CD4-positive, CD25-positive, alpha-beta regulatory T cell (primary cell): ENCODE measurements around the gene TH. TPM values are rescaled to one million over a fixed set of nuclear protein-coding genes. Genes with fewer than 3 reads are reported as not detected.

Experiments
- ATAC-seq, 2 donors: fragments of 150-1000 bp; cut with Tn5 transposase; one replicate each; pipeline ENCODE4 v1.10.0; 2021; ENCODE audit warnings: low read depth in 2 of 2, moderate number of reproducible peaks in 2 of 2, moderate library complexity in 1 of 2
- DNase-seq, 3 donors: peaks; one replicate each; pipeline versions ENCODE4 v3.0.0 to v3.0.0-alpha.2; 2012 to 2022; ENCODE audit warnings: mixed read lengths in 1 of 3
- H3K27ac ChIP-seq: one replicate; pipeline ENCODE4 v1.7.0; 2013; ENCODE audit warnings: mild to moderate bottlenecking, low read length; ENCODE audit not compliant: insufficient read depth, poor library complexity, severe bottlenecking
- H3K27me3 ChIP-seq: one replicate; pipeline ENCODE4 v1.7.0; 2013; ENCODE audit warnings: low read length; ENCODE audit not compliant: control insufficient read depth, insufficient read depth
- H3K36me3 ChIP-seq: one replicate; pipeline ENCODE4 v1.7.0; 2013; ENCODE audit warnings: mild to moderate bottlenecking, low read length, moderate library complexity; ENCODE audit not compliant: control insufficient read depth, insufficient read depth
- H3K4me1 ChIP-seq: 2 replicates; pipeline ENCODE4 v1.7.0; 2013; ENCODE audit warnings: mild to moderate bottlenecking, low read length; ENCODE audit not compliant: insufficient read depth, control insufficient read depth, poor library complexity, severe bottlenecking
- H3K4me3 ChIP-seq: one replicate; pipeline ENCODE4 v1.7.0; 2013; ENCODE audit warnings: low read depth, mild to moderate bottlenecking, low read length, moderate library complexity
- H3K9me3 ChIP-seq, 2 experiments: 1 replicate in 1 of 2; 2 replicates in 1 of 2; pipeline ENCODE4 v1.7.0; 2013; ENCODE audit warnings: low read length in 2 of 2, mild to moderate bottlenecking in 1 of 2, moderate library complexity in 1 of 2; ENCODE audit not compliant: control insufficient read depth in 2 of 2
- H3K27ac Mint-ChIP-seq, 3 donors: one replicate each; pipeline ENCODE4 v1.8.0; 2020 to 2022; ENCODE audit warnings: mild to moderate bottlenecking in 3 of 3, mixed read lengths in 3 of 3, moderate library complexity in 2 of 3
- H3K27me3 Mint-ChIP-seq: one replicate; pipeline ENCODE4 v1.8.0; 2022; ENCODE audit warnings: mild to moderate bottlenecking, mixed read lengths
- H3K36me3 Mint-ChIP-seq: one replicate; pipeline ENCODE4 v1.8.0; 2020; ENCODE audit warnings: mixed read lengths
- H3K4me1 Mint-ChIP-seq, 4 donors: one replicate each; pipeline ENCODE4 v1.8.0; 2020 to 2022; ENCODE audit warnings: mixed read lengths in 4 of 4, mild to moderate bottlenecking in 1 of 4
- H3K4me3 Mint-ChIP-seq, 4 donors: one replicate each; pipeline ENCODE4 v1.8.0; 2020 to 2022; ENCODE audit warnings: mild to moderate bottlenecking in 4 of 4, mixed read lengths in 4 of 4, moderate library complexity in 3 of 4
- H3K9me3 Mint-ChIP-seq, 7 donors: one replicate each; pipeline ENCODE4 v1.8.0; 2020 to 2022; ENCODE audit warnings: mixed read lengths in 7 of 7, mild to moderate bottlenecking in 3 of 7, moderate library complexity in 2 of 7
- polyA plus RNA-seq, 4 donors: library from polyadenylated mRNA; unstranded; fragments of 300-500 nt; fragmentation: Illumina TruSeq; gene quantifications; one replicate each; pipeline ENCODE4 v1.2.3, GENCODE V29; 2021
- total RNA-seq: library from RNA; stranded (reverse); gene quantifications from one replicate; pipeline ENCODE4 v1.2.3, GENCODE V29; 2022

Gene TH
- total and polyA plus RNA-seq, 5 donors from 2014 or later = not detected

- Histone ChIP-seq H3K9me3 (no peaks in the 10 kb centered on the region), H3K36me3 (no peaks in the 10 kb centered on the region), H3K4me3 (no peak overlapping the region), H3K27me3 (peaks cover 6% of the 10 kb centered on the region), H3K27ac (no peak overlapping the region), H3K4me1 (peaks cover 15% of the 10 kb centered on the region)
- peaks cover 0 to 13% (median 4%) of the 10 kb centered on the region in 4 donors for H3K4me1 Mint-ChIP-seq
- no peaks in the 10 kb centered on the region for H3K36me3 Mint-ChIP-seq
- H3K27me3 Mint-ChIP-seq = peaks cover 63% of the 10 kb centered on the region
- H3K4me3 Mint-ChIP-seq = no peak overlapping the region
- DNase-seq (no peak), ATAC-seq (no peak)
- peaks cover 0 to 2% (median 0%) of the 10 kb centered on the region in 7 donors for H3K9me3 Mint-ChIP-seq
- H3K27ac Mint-ChIP-seq = no peak overlapping the region
These were observed 31.8 kb downstream of the TH start for GRCh38 chr11:2139621-2140337.

DNA sequence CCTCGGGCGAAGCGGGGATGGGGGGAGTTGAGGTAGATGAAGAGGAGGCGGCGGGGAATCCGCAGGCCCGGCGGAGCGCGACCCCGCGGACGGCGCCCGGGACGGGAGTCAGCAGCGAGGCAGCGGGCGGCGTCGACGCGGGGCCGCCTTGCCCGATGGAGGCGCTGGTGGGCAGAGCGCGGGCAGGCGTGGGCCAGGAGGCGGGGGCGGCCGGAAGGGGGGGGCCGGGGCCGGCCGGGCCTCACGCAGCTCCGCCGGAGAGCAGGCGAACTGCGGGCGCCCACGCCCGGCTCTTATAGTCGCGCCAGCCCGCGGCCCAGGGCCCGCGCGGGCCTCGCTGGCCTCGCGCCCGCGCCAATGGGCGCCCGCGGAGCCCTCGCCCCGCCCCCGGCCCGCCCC lies 32.5 kb downstream of the TH start, which contains the start of gene IGF2:
IGF2 (minus strand) TSS at position 267 of the 399 bp plus-strand sequence. CDS start 3,866 bp downstream, outside the sequence.
- Mint-ChIP-seq H3K9me3 (peaks cover 0 to 2% (median 0%) of the 10 kb centered on the region in 7 donors), H3K27ac (no peak within 1 kb of the TSS), H3K27me3 (peaks cover 58% of the 10 kb centered on the region), H3K4me1 (peaks cover 0 to 13% (median 4%) of the 10 kb centered on the region in 4 donors), H3K36me3 (no peaks in the 10 kb centered on the region), H3K4me3 (peak within 1 kb of the TSS in 3 of 4 donors; percentile 69 to 89 (median 78))
- Histone ChIP-seq H3K27ac (no peak within 1 kb of the TSS), H3K4me1 (peaks cover 15% of the 10 kb centered on the region), H3K36me3 (no peaks in the 10 kb centered on the region), H3K4me3 (no peak within 1 kb of the TSS), H3K27me3 (peaks cover 6% of the 10 kb centered on the region), H3K9me3 (no peaks in the 10 kb centered on the region)
- no peak for ATAC-seq
- no peak for DNase-seq

GRCh38 chr11:2138431-2139122 lies 33.0 kb downstream of the TH start:
- Histone ChIP-seq H3K27ac (no peak overlapping the region), H3K4me1 (peaks cover 15% of the 10 kb centered on the region), H3K4me3 (no peak overlapping the region), H3K27me3 (peaks cover 6% of the 10 kb centered on the region), H3K36me3 (no peaks in the 10 kb centered on the region), H3K9me3 (no peaks in the 10 kb centered on the region)
- Mint-ChIP-seq H3K36me3 (no peaks in the 10 kb centered on the region), H3K27me3 (peaks cover 56% of the 10 kb centered on the region), H3K27ac (no peak overlapping the region), H3K4me3 (peak overlapping the region in 3 of 4 donors; percentile 69 to 89 (median 78)), H3K4me1 (peaks cover 0 to 13% (median 4%) of the 10 kb centered on the region in 4 donors), H3K9me3 (peaks cover 0 to 2% (median 0%) of the 10 kb centered on the region in 7 donors)
- ATAC-seq = no peak
- DNase-seq = no peak

GRCh38 chr11:2138068-2138430 lies 33.6 kb downstream of the TH start:
- H3K27me3 Mint-ChIP-seq = peaks cover 50% of the 10 kb centered on the region
- H3K4me1 Mint-ChIP-seq = peaks cover 0 to 13% (median 4%) of the 10 kb centered on the region in 4 donors
- H3K36me3 Mint-ChIP-seq = no peaks in the 10 kb centered on the region
- H3K27me3 ChIP-seq = peaks cover 6% of the 10 kb centered on the region
- H3K9me3 Mint-ChIP-seq = peaks cover 0 to 3% (median 0%) of the 10 kb centered on the region in 7 donors
- no peak for DNase-seq
- H3K27ac Mint-ChIP-seq = no peak overlapping the region
- no peaks in the 10 kb centered on the region for H3K36me3 ChIP-seq
- H3K4me3 ChIP-seq = no peak overlapping the region
- no peak for ATAC-seq
- no peaks in the 10 kb centered on the region for H3K9me3 ChIP-seq
- H3K27ac ChIP-seq = no peak overlapping the region
- peak overlapping the region in 1 of 4 donors; percentile 78 for H3K4me3 Mint-ChIP-seq
- H3K4me1 ChIP-seq = peaks cover 15% of the 10 kb centered on the region

GRCh38 chr11:2137202-2138067 lies 34.2 kb downstream of the TH start:
- no peak overlapping the region for H3K4me3 ChIP-seq
- Mint-ChIP-seq H3K4me3 (peak overlapping the region in 3 of 4 donors; percentile 44 to 69 (median 68)), H3K27me3 (peaks cover 45% of the 10 kb centered on the region), H3K4me1 (peaks cover 0 to 8% (median under 1%) of the 10 kb centered on the region in 4 donors), H3K27ac (no peak overlapping the region), H3K9me3 (peaks cover 0 to 3% (median 0%) of the 10 kb centered on the region in 7 donors), H3K36me3 (no peaks in the 10 kb centered on the region)
- DNase-seq (no peak), ATAC-seq (no peak)
- H3K4me1 ChIP-seq = peaks cover 15% of the 10 kb centered on the region
- no peaks in the 10 kb centered on the region for H3K9me3 ChIP-seq
- H3K36me3 ChIP-seq = no peaks in the 10 kb centered on the region
- no peak overlapping the region for H3K27ac ChIP-seq
- H3K27me3 ChIP-seq = peaks cover 2% of the 10 kb centered on the region

DNA sequence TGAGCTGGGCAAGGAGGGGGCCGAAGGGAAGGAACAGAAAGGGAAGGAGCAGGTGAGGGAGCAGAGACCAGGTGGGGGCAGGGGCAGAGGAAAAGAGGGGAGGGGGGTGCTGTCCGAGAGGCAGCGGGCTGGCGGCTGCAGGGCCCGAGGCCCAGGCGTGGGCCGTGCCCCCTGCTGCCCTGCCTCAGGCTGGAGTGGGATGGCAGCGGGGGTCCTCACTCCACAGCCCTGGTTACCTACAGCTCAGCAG lies 34.7 kb downstream of the TH start:
- Mint-ChIP-seq H3K4me1 (peaks cover 0 to 8% (median 0%) of the 10 kb centered on the region in 4 donors), H3K27ac (no peak overlapping the region), H3K4me3 (no peak overlapping the region), H3K9me3 (peaks cover 0 to 3% (median 0%) of the 10 kb centered on the region in 7 donors), H3K36me3 (no peaks in the 10 kb centered on the region), H3K27me3 (peaks cover 43% of the 10 kb centered on the region)
- peaks cover 2% of the 10 kb centered on the region for H3K27me3 ChIP-seq
- ATAC-seq (no peak), DNase-seq (no peak)
- peaks cover 15% of the 10 kb centered on the region for H3K4me1 ChIP-seq
- no peak overlapping the region for H3K4me3 ChIP-seq
- no peak overlapping the region for H3K27ac ChIP-seq
- H3K9me3 ChIP-seq = no peaks in the 10 kb centered on the region
- H3K36me3 ChIP-seq = no peaks in the 10 kb centered on the region

- Mint-ChIP-seq H3K36me3 (no peaks in the 10 kb centered on the region), H3K27ac (no peak overlapping the region), H3K4me3 (no peak overlapping the region), H3K9me3 (peaks cover 0 to 3% (median 0%) of the 10 kb centered on the region in 7 donors), H3K27me3 (peaks cover 38% of the 10 kb centered on the region), H3K4me1 (peaks cover 0 to 8% (median 0%) of the 10 kb centered on the region in 4 donors)
- ATAC-seq (no peak), DNase-seq (no peak)
- no peak overlapping the region for H3K27ac ChIP-seq
- H3K4me3 ChIP-seq = no peak overlapping the region
- peaks cover under 1% of the 10 kb centered on the region for H3K27me3 ChIP-seq
- H3K4me1 ChIP-seq = peaks cover 15% of the 10 kb centered on the region
- H3K36me3 ChIP-seq = no peaks in the 10 kb centered on the region
- H3K9me3 ChIP-seq = no peaks in the 10 kb centered on the region
These were observed 35.2 kb downstream of the TH start for GRCh38 chr11:2136209-2136951.
